Measurements from ENCODE around the gene IL21. TPM values are rescaled to one million over a fixed set of nuclear protein-coding genes. Genes with fewer than 3 reads are reported as not detected.
A peak's percentile ranks its signal among the peaks of the same experiment; 100 is the strongest.
"Not testable (repeated sequence)": the region's sequence is repeated elsewhere in the genome, so short reads cannot be mapped to it uniquely, and the experiment has no call there.

The IL21 gene
- total and polyA plus RNA-seq, 2 donors (not counting 1 experiment from before 2014, with no cell fraction given), result not detected

GRCh38 chr4:122577189-122577553 lies 43.7 kb downstream of the IL21 start:
- no peak overlapping the region for H2AFZ ChIP-seq (ENCODE audit: insufficient read depth, low read depth, low read length, poor library complexity, severe bottlenecking)
- POLR2A ChIA-PET, result no interaction called here
- Mint-ChIP-seq H3K4me3 (no peak overlapping the region), H3K27ac (no peak overlapping the region), H3K4me1 (peaks cover 6% of the 10 kb centered on the region), H3K27me3 (peaks cover 21% of the 10 kb centered on the region), H3K9me3 (ENCODE audit: insufficient read depth) (no peaks in the 10 kb centered on the region)
- no peaks in the 10 kb centered on the region for H3K36me3 ChIP-seq (replicated peaks in 1 of 2; ENCODE audit: control extremely low read depth in 1 of 2, control insufficient read depth in 1 of 2, extremely low read depth in 1 of 2, insufficient read depth in 2 of 2, low read length in 1 of 2)
- no peak overlapping the region for H3K27ac ChIP-seq (ENCODE audit: low read length in 2 of 2)
- no peak for DNase-seq
- H3K4me1 ChIP-seq (ENCODE audit: control insufficient read depth in 2 of 2, insufficient read depth in 2 of 2, low read length in 2 of 2), result peaks cover 7% of the 10 kb centered on the region in 2 donors
- CTCF ChIA-PET, result interaction anchor here (0.9 to 2.8 kb wide), 4 partner anchors 9 to 677 kb away, joined by 3 to 34 read pairs (median 9); no protein-coding TSS in a partner anchor
- TF ChIP-seq EZH2 (IDR thresholded peaks at IDR 0.05; ENCODE audit: borderline replicate concordance, insufficient read depth, low read depth, low read length, poor library complexity, severe bottlenecking) (no peak), CTCF (IDR thresholded peaks at IDR 0.05) (no peak)
- intact Hi-C loops (cut with micrococcal nuclease), result no loop called here
- WGBS (ENCODE audit: insufficient coverage), result no CpG with 5 or more reads among the region's 2 CpGs
- no peak overlapping the region for H3K4me2 ChIP-seq (replicated peaks; ENCODE audit: low read depth, low read length, poor library complexity, severe bottlenecking)
- ATAC-seq (ENCODE audit: low read depth), result no peak
- no peaks in the 10 kb centered on the region for H3K79me2 ChIP-seq (ENCODE audit: control insufficient read depth, insufficient read depth, low read length)
- H3K4me3 ChIP-seq (ENCODE audit: control extremely low read depth in 1 of 5, extremely low read depth in 1 of 5, insufficient read depth in 1 of 5, low read depth in 2 of 5, low read length in 4 of 5), result no peak overlapping the region
- no peaks in the 10 kb centered on the region for H4K20me1 ChIP-seq (ENCODE audit: control insufficient read depth, insufficient read depth, low read length, poor library complexity, severe bottlenecking)
- no peaks in the 10 kb centered on the region for H3K9me3 ChIP-seq (ENCODE audit: control extremely low read depth in 1 of 3, control insufficient read depth in 2 of 3, insufficient read depth in 1 of 3, low read length in 2 of 3)
- H3K9ac ChIP-seq (ENCODE audit: low read length), result no peak overlapping the region
- peaks cover 0 to 12% (median 7%) of the 10 kb centered on the region in 4 experiments for H3K27me3 ChIP-seq (replicated peaks in 1 of 4; ENCODE audit: control extremely low read depth in 1 of 4, control insufficient read depth in 3 of 4, insufficient read depth in 4 of 4, low read length in 3 of 4)

GRCh38 chr4:122576261-122577188 lies 44.3 kb downstream of the IL21 start:
- no peaks in the 10 kb centered on the region for H3K36me3 ChIP-seq (replicated peaks in 1 of 2; ENCODE audit: control extremely low read depth in 1 of 2, control insufficient read depth in 1 of 2, extremely low read depth in 1 of 2, insufficient read depth in 2 of 2, low read length in 1 of 2)
- ChIA-PET CTCF (interaction anchor here (2.7 kb wide), 1 partner anchor 676 kb away, joined by 34 read pairs; no protein-coding TSS in a partner anchor), POLR2A (no interaction called here)
- H3K4me1 ChIP-seq (ENCODE audit: control insufficient read depth in 2 of 2, insufficient read depth in 2 of 2, low read length in 2 of 2), result peaks cover 7% of the 10 kb centered on the region in 2 donors
- Mint-ChIP-seq H3K9me3 (ENCODE audit: insufficient read depth) (no peaks in the 10 kb centered on the region), H3K27me3 (peaks cover 21% of the 10 kb centered on the region), H3K4me1 (peaks cover 6% of the 10 kb centered on the region), H3K27ac (no peak overlapping the region), H3K4me3 (no peak overlapping the region)
- no peak overlapping the region for H3K9ac ChIP-seq (ENCODE audit: low read length)
- peaks cover 0 to 12% (median 7%) of the 10 kb centered on the region in 4 experiments for H3K27me3 ChIP-seq (replicated peaks in 1 of 4; ENCODE audit: control extremely low read depth in 1 of 4, control insufficient read depth in 3 of 4, insufficient read depth in 4 of 4, low read length in 3 of 4)
- H3K4me2 ChIP-seq (replicated peaks; ENCODE audit: low read depth, low read length, poor library complexity, severe bottlenecking), result no peak overlapping the region
- TF ChIP-seq EZH2 (IDR thresholded peaks at IDR 0.05; ENCODE audit: borderline replicate concordance, insufficient read depth, low read depth, low read length, poor library complexity, severe bottlenecking) (no peak), CTCF (IDR thresholded peaks at IDR 0.05) (no peak)
- WGBS (ENCODE audit: insufficient coverage), result no CpG with 5 or more reads among the region's 5 CpGs
- DNase-seq, result peak; percentile 15
- H3K79me2 ChIP-seq (ENCODE audit: control insufficient read depth, insufficient read depth, low read length), result no peaks in the 10 kb centered on the region
- H3K27ac ChIP-seq (ENCODE audit: low read length in 2 of 2), result no peak overlapping the region
- no peak overlapping the region for H3K4me3 ChIP-seq (ENCODE audit: control extremely low read depth in 1 of 5, extremely low read depth in 1 of 5, insufficient read depth in 1 of 5, low read depth in 2 of 5, low read length in 4 of 5)
- intact Hi-C loops (cut with micrococcal nuclease), result no loop called here
- ATAC-seq (ENCODE audit: low read depth), result no peak
- H3K9me3 ChIP-seq (ENCODE audit: control extremely low read depth in 1 of 3, control insufficient read depth in 2 of 3, insufficient read depth in 1 of 3, low read length in 2 of 3), result no peaks in the 10 kb centered on the region
- H4K20me1 ChIP-seq (ENCODE audit: control insufficient read depth, insufficient read depth, low read length, poor library complexity, severe bottlenecking), result no peaks in the 10 kb centered on the region
- no peak overlapping the region for H2AFZ ChIP-seq (ENCODE audit: insufficient read depth, low read depth, low read length, poor library complexity, severe bottlenecking)

- H3K4me3 ChIP-seq (ENCODE audit: control extremely low read depth in 1 of 5, extremely low read depth in 1 of 5, insufficient read depth in 1 of 5, low read depth in 2 of 5, low read length in 4 of 5); POLR2A ChIA-PET; H3K9ac ChIP-seq (ENCODE audit: low read length); H2AFZ ChIP-seq (ENCODE audit: insufficient read depth, low read depth, low read length, poor library complexity, severe bottlenecking); H3K4me1 Mint-ChIP-seq; H3K4me1 ChIP-seq (ENCODE audit: control insufficient read depth in 2 of 2, insufficient read depth in 2 of 2, low read length in 2 of 2); H3K9me3 Mint-ChIP-seq (ENCODE audit: insufficient read depth); H4K20me1 ChIP-seq (ENCODE audit: control insufficient read depth, insufficient read depth, low read length, poor library complexity, severe bottlenecking); H3K79me2 ChIP-seq (ENCODE audit: control insufficient read depth, insufficient read depth, low read length); H3K27me3 ChIP-seq (replicated peaks in 1 of 4; ENCODE audit: control extremely low read depth in 1 of 4, control insufficient read depth in 3 of 4, insufficient read depth in 4 of 4, low read length in 3 of 4); intact Hi-C loops (cut with micrococcal nuclease); CTCF ChIA-PET; H3K27ac Mint-ChIP-seq; H3K4me2 ChIP-seq (replicated peaks; ENCODE audit: low read depth, low read length, poor library complexity, severe bottlenecking); ATAC-seq (ENCODE audit: low read depth); H3K36me3 ChIP-seq (replicated peaks in 1 of 2; ENCODE audit: control extremely low read depth in 1 of 2, control insufficient read depth in 1 of 2, extremely low read depth in 1 of 2, insufficient read depth in 2 of 2, low read length in 1 of 2); H3K4me3 Mint-ChIP-seq; H3K9me3 ChIP-seq (ENCODE audit: control extremely low read depth in 1 of 3, control insufficient read depth in 2 of 3, insufficient read depth in 1 of 3, low read length in 2 of 3); DNase-seq; H3K27ac ChIP-seq (ENCODE audit: low read length in 2 of 2): not testable (repeated sequence)
- H3K27me3 Mint-ChIP-seq, result peaks cover 15% of the 10 kb centered on the region
- WGBS (ENCODE audit: insufficient coverage), result 96% methylated on average over 9 of the region's 10 CpGs
Measured at GRCh38 chr4:122574347-122574746, 46.5 kb downstream of the IL21 start.
